ENCODE data around the gene UBA52. TPM values are rescaled to one million over a fixed set of nuclear protein-coding genes. Genes with fewer than 3 reads are reported as not detected.

The UBA52 gene
- total and polyA plus RNA-seq, 5 donors: 622 to 793 (median 716) TPM

DNA sequence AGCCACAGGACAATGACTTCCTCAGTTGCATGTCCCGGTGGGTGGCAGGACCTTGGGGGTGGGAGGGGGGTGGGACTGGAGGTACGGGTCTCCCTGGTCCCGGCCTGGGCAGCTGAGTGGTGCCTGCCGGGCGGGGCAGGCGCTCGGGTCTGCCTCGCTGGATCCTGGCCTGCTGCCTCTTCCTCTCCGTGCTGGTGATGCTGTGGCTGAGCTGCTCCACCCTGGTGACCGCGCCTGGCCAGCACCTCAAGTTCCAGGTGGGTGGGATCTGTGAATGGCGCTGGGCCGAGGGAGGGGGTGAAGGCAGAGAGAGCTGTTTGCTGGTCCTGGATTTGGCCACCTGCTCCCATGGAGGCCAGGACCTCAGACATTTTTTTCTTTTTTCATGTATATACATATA, 46.6 kb downstream of the UBA52 start:
- Histone ChIP-seq H3K27ac (ENCODE audit: low read length) (no peak overlapping the region), H3K27me3 (ENCODE audit: control insufficient read depth, insufficient read depth) (no peaks in the 10 kb centered on the region), H3K9me3 (ENCODE audit: control insufficient read depth, low read length) (no peaks in the 10 kb centered on the region), H3K4me1 (ENCODE audit: control insufficient read depth, insufficient read depth, low read length) (no peaks in the 10 kb centered on the region), H3K4me3 (ENCODE audit: low read length) (no peak overlapping the region)
- WGBS: 92% methylated on average over 13 of the region's 13 CpGs
- DNase-seq (no peak), ATAC-seq (no peak)
- intact Hi-C loops (cut with DNase I): no loop called here

DNA sequence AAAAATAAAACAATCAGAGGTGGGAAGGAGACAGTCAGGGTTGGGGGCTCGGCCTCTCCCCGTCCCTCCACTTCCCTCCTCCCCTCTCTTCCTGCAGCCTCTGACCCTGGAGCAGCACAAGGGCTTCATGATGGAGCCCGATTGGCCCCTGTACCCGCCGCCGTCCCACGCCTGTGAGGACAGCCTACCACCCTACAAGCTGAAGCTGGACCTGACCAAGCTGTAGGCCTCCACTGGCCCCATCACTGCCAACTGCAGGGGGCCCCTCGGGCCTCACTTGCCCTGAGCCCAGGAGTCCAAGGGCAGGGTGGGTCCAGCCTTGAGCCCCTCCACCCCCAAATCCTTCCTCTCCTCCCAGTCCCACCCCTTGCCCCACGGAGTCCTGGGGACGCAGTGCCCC, 48.7 kb downstream of the UBA52 start:
- intact Hi-C loops (cut with DNase I): no loop called here
- ATAC-seq: no peak
- WGBS: 84% methylated on average over 10 of the region's 10 CpGs

GRCh38 chr19:18620902-18621301, 49.2 kb downstream of the UBA52 start:
- intact Hi-C loops (cut with DNase I): no loop called here
- no peak for ATAC-seq
- H3K9me3 ChIP-seq (ENCODE audit: control insufficient read depth, low read length): no peaks in the 10 kb centered on the region
- DNase-seq: no peak
- no peak overlapping the region for H3K27ac ChIP-seq (ENCODE audit: low read length)
- H3K4me3 ChIP-seq (ENCODE audit: low read length): no peak overlapping the region
- H3K27me3 ChIP-seq (ENCODE audit: control insufficient read depth, insufficient read depth): no peaks in the 10 kb centered on the region
- WGBS: 89% methylated on average over 7 of the region's 7 CpGs
- no peaks in the 10 kb centered on the region for H3K4me1 ChIP-seq (ENCODE audit: control insufficient read depth, insufficient read depth, low read length)

More for the DNA sequence above, 48.7 kb downstream of the UBA52 start:
- Histone ChIP-seq H3K27me3 (ENCODE audit: control insufficient read depth, insufficient read depth) (no peaks in the 10 kb centered on the region), H3K27ac (ENCODE audit: low read length) (no peak overlapping the region), H3K4me1 (ENCODE audit: control insufficient read depth, insufficient read depth, low read length) (no peaks in the 10 kb centered on the region), H3K9me3 (ENCODE audit: control insufficient read depth, low read length) (no peaks in the 10 kb centered on the region), H3K4me3 (ENCODE audit: low read length) (no peak overlapping the region)
- no peak for DNase-seq

GRCh38 chr19:18626906-18627305, 55.2 kb downstream of the UBA52 start:
- Histone ChIP-seq H3K27me3 (ENCODE audit: control insufficient read depth, insufficient read depth) (no peaks in the 10 kb centered on the region), H3K4me1 (ENCODE audit: control insufficient read depth, insufficient read depth, low read length) (no peaks in the 10 kb centered on the region), H3K4me3 (ENCODE audit: low read length) (no peak overlapping the region), H3K27ac (ENCODE audit: low read length) (no peak overlapping the region), H3K9me3 (ENCODE audit: control insufficient read depth, low read length) (no peaks in the 10 kb centered on the region)
- no peak for ATAC-seq
- intact Hi-C loops (cut with DNase I): no loop called here
- no peak for DNase-seq
- 71% methylated on average over 2 of the region's 2 CpGs for WGBS

Other genes starting within 250 kb of the UBA52 start
- 10 to 100 TPM; 55.6 to 77.2 (median 64.8) TPM for gene LSM4, start 248.8 kb upstream of the UBA52 start, total RNA-seq
- gene LSM4, start 248.8 kb upstream of the UBA52 start, polyA plus RNA-seq: 131 TPM
- gene PGPEP1, start 231.3 kb upstream of the UBA52 start, total RNA-seq: 10 to 100 TPM; 31.3 to 42.0 (median 35.0) TPM
- 17.4 TPM for gene PGPEP1, start 231.3 kb upstream of the UBA52 start, polyA plus RNA-seq
- under 1 TPM in 3 of 4 donors, not detected in 1; 0.50 to 0.60 (median 0.53) TPM for gene GDF15, start 185.7 kb upstream of the UBA52 start, total RNA-seq
- 0.25 TPM for gene GDF15, start 185.7 kb upstream of the UBA52 start, polyA plus RNA-seq
- gene LRRC25, start 174.2 kb upstream of the UBA52 start, total RNA-seq: 1 to 10 TPM; 3.1 to 4.3 (median 3.7) TPM
- gene LRRC25, start 174.2 kb upstream of the UBA52 start, polyA plus RNA-seq: 1.5 TPM
- 10 to 100 TPM; 32.7 to 40.0 (median 37.8) TPM for gene SSBP4, start 152.5 kb upstream of the UBA52 start, total RNA-seq
- 36.2 TPM for gene SSBP4, start 152.5 kb upstream of the UBA52 start, polyA plus RNA-seq
- gene ISYNA1, start 133.7 kb upstream of the UBA52 start, total RNA-seq: 10 to 100 TPM; 36.9 to 55.4 (median 45.3) TPM
- gene ISYNA1, start 133.7 kb upstream of the UBA52 start, polyA plus RNA-seq: 50.7 TPM
- gene ELL, start 49.8 kb upstream of the UBA52 start, total RNA-seq: 10 to 100 TPM; 12.6 to 19.0 (median 14.0) TPM
- 9.3 TPM for gene ELL, start 49.8 kb upstream of the UBA52 start, polyA plus RNA-seq
- 100 to 1,000 TPM; 204 to 236 (median 213) TPM for gene FKBP8, start 28.3 kb upstream of the UBA52 start, total RNA-seq
- gene FKBP8, start 28.3 kb upstream of the UBA52 start, polyA plus RNA-seq: 285 TPM
- 10 to 100 TPM; 47.8 to 55.4 (median 52.2) TPM for gene KXD1, start 14.0 kb upstream of the UBA52 start, total RNA-seq
- gene KXD1, start 14.0 kb upstream of the UBA52 start, polyA plus RNA-seq: 49.0 TPM
- 10 to 100 TPM; 71.0 to 90.7 (median 77.1) TPM for gene REX1BD, start 16.9 kb downstream of the UBA52 start, total RNA-seq
- 99.9 TPM for gene REX1BD, start 16.9 kb downstream of the UBA52 start, polyA plus RNA-seq
- gene CRLF1, start 34.9 kb downstream of the UBA52 start, total RNA-seq: 10 to 100 TPM in 3 of 4 donors, 1 to 10 TPM in 1; 7.2 to 64.0 (median 38.8) TPM
- 79.6 TPM for gene CRLF1, start 34.9 kb downstream of the UBA52 start, polyA plus RNA-seq
- 1 to 10 TPM; 2.2 to 5.9 (median 4.0) TPM for gene TMEM59L, start 41.0 kb downstream of the UBA52 start, total RNA-seq
- 4.8 TPM for gene TMEM59L, start 41.0 kb downstream of the UBA52 start, polyA plus RNA-seq
- gene KLHL26, start 65.2 kb downstream of the UBA52 start, total RNA-seq: 10 to 100 TPM in 1 of 4 donors, 1 to 10 TPM in 3; 8.9 to 14.4 (median 9.3) TPM
- gene KLHL26, start 65.2 kb downstream of the UBA52 start, polyA plus RNA-seq: 5.1 TPM
- gene CRTC1, start 111.8 kb downstream of the UBA52 start, total RNA-seq: 10 to 100 TPM in 3 of 4 donors, 1 to 10 TPM in 1; 9.2 to 15.1 (median 13.6) TPM
- 9.5 TPM for gene CRTC1, start 111.8 kb downstream of the UBA52 start, polyA plus RNA-seq
- 10 to 100 TPM in 1 of 4 donors, 1 to 10 TPM in 3; 1.5 to 13.7 (median 4.7) TPM for gene COMP, start 219.4 kb downstream of the UBA52 start, total RNA-seq
- 2.2 TPM for gene COMP, start 219.4 kb downstream of the UBA52 start, polyA plus RNA-seq